Body of pancreas (tissue), 4 donors: ENCODE data around the gene KIF11.

Source experiments
- POLR2A ChIP-seq, 3 donors: fragments of 450-650 bp; IDR thresholded peaks; one replicate each; pipeline ENCODE4 v1.6.1; 2016; ENCODE audit warnings: antibody characterized with exemption in 3 of 3, mild to moderate bottlenecking in 2 of 3
- TF ChIP-seq, protein P1 (sequence below), 7 experiments: fragments of 450-650 bp in 4 of 7; fragments of 200-600 bp in 3 of 7; sonication (generic) in 3 of 7; IDR thresholded peaks; one replicate each; pipeline ENCODE4 v1.5.1; 2016 to 2019; ENCODE audit warnings: antibody characterized with exemption in 7 of 7

DNA sequence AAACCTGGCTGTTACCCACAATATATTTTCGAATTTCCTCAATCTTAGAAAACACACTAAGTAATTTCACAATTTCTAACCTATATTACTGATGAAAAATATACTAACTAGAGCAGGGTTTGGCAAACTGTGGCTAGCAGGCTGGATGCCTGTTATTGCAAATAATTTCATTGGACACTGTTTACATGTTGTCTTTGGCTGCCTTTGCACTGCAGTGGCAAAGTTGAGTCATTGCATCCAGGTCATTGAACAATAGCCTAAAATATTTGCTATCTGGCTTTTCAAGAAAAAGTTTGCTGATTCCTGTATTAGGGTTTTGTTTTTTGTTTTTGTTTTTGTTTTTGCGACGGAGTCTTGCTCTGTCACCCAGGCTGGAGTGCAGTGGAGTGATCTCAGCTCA lies 47.2 kb downstream of the KIF11 start:
- TF ChIP-seq, protein P1, sequence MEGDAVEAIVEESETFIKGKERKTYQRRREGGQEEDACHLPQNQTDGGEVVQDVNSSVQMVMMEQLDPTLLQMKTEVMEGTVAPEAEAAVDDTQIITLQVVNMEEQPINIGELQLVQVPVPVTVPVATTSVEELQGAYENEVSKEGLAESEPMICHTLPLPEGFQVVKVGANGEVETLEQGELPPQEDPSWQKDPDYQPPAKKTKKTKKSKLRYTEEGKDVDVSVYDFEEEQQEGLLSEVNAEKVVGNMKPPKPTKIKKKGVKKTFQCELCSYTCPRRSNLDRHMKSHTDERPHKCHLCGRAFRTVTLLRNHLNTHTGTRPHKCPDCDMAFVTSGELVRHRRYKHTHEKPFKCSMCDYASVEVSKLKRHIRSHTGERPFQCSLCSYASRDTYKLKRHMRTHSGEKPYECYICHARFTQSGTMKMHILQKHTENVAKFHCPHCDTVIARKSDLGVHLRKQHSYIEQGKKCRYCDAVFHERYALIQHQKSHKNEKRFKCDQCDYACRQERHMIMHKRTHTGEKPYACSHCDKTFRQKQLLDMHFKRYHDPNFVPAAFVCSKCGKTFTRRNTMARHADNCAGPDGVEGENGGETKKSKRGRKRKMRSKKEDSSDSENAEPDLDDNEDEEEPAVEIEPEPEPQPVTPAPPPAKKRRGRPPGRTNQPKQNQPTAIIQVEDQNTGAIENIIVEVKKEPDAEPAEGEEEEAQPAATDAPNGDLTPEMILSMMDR (IDR thresholded peaks at IDR 0.05), result no peak
- TF ChIP-seq POLR2A (IDR thresholded peaks at IDR 0.05), result no peak
